ENCODE data around the gene MACROD2.

MACROD2 gene

GRCh38 chr20:15900443-15900842, 1905.1 kb downstream of the MACROD2 start:
- TF ChIP-seq SUZ12 (IDR thresholded peaks at IDR 0.05; ENCODE audit: extremely low read depth, insufficient read depth, insufficient read length) (no peak), YY1 (IDR thresholded peaks at IDR 0.05; ENCODE audit: insufficient read depth, insufficient read length) (no peak), ZNF274 (IDR thresholded peaks at IDR 0.05; ENCODE audit: low read depth, low read length) (no peak)
- Histone ChIP-seq H3K27me3 (ENCODE audit: insufficient read depth, insufficient read length) (no peaks in the 10 kb centered on the region), H3K36me3 (ENCODE audit: insufficient read depth, insufficient read length, low read length) (no peaks in the 10 kb centered on the region), H3K4me1 (ENCODE audit: insufficient read depth, insufficient read length) (no peaks in the 10 kb centered on the region), H3K9me3 (ENCODE audit: insufficient read depth, low read length) (no peaks in the 10 kb centered on the region), H3K9ac (ENCODE audit: insufficient read length, low read depth) (no peak overlapping the region), H3K4me3 (ENCODE audit: insufficient read length, low read depth) (no peak overlapping the region)
- DNase-seq (ENCODE audit: low read depth, low spot score): no peak

- Histone ChIP-seq H3K9me3 (ENCODE audit: insufficient read depth, low read length) (no peaks in the 10 kb centered on the region), H3K27me3 (ENCODE audit: insufficient read depth, insufficient read length) (no peaks in the 10 kb centered on the region), H3K9ac (ENCODE audit: insufficient read length, low read depth) (no peak overlapping the region), H3K4me1 (ENCODE audit: insufficient read depth, insufficient read length) (no peaks in the 10 kb centered on the region), H3K4me3 (ENCODE audit: insufficient read length, low read depth) (no peak overlapping the region), H3K36me3 (ENCODE audit: insufficient read depth, insufficient read length, low read length) (no peaks in the 10 kb centered on the region)
- no peak for TF ChIP-seq SUZ12 (IDR thresholded peaks at IDR 0.05; ENCODE audit: extremely low read depth, insufficient read depth, insufficient read length)
- TF ChIP-seq ZNF274 (IDR thresholded peaks at IDR 0.05; ENCODE audit: low read depth, low read length): no peak
- TF ChIP-seq YY1 (IDR thresholded peaks at IDR 0.05; ENCODE audit: insufficient read depth, insufficient read length): no peak
- peak; percentile 22 for DNase-seq (ENCODE audit: low read depth, low spot score)
Observed at GRCh38 chr20:15902493-15902892, 1907.2 kb downstream of the MACROD2 start.

- DNase-seq (ENCODE audit: low read depth, low spot score): no peak
- H3K4me1 ChIP-seq (ENCODE audit: insufficient read depth, insufficient read length): no peaks in the 10 kb centered on the region
- H3K4me3 ChIP-seq (ENCODE audit: insufficient read length, low read depth): no peak overlapping the region
- no peak overlapping the region for H3K9ac ChIP-seq (ENCODE audit: insufficient read length, low read depth)
- TF ChIP-seq ZNF274 (IDR thresholded peaks at IDR 0.05; ENCODE audit: low read depth, low read length): no peak
- TF ChIP-seq SUZ12 (IDR thresholded peaks at IDR 0.05; ENCODE audit: extremely low read depth, insufficient read depth, insufficient read length): no peak
- no peak for TF ChIP-seq YY1 (IDR thresholded peaks at IDR 0.05; ENCODE audit: insufficient read depth, insufficient read length)
- no peaks in the 10 kb centered on the region for H3K9me3 ChIP-seq (ENCODE audit: insufficient read depth, low read length)
- H3K27me3 ChIP-seq (ENCODE audit: insufficient read depth, insufficient read length): no peaks in the 10 kb centered on the region
- H3K36me3 ChIP-seq (ENCODE audit: insufficient read depth, insufficient read length, low read length): no peaks in the 10 kb centered on the region
Observed at GRCh38 chr20:15905661-15906060, 1910.3 kb downstream of the MACROD2 start.

- H3K4me1 ChIP-seq (ENCODE audit: insufficient read depth, insufficient read length): no peaks in the 10 kb centered on the region
- no peak overlapping the region for H3K4me3 ChIP-seq (ENCODE audit: insufficient read length, low read depth)
- H3K9me3 ChIP-seq (ENCODE audit: insufficient read depth, low read length): no peaks in the 10 kb centered on the region
- DNase-seq (ENCODE audit: low read depth, low spot score): no peak
- H3K36me3 ChIP-seq (ENCODE audit: insufficient read depth, insufficient read length, low read length): no peaks in the 10 kb centered on the region
- TF ChIP-seq SUZ12 (IDR thresholded peaks at IDR 0.05; ENCODE audit: extremely low read depth, insufficient read depth, insufficient read length): no peak
- no peak for TF ChIP-seq ZNF274 (IDR thresholded peaks at IDR 0.05; ENCODE audit: low read depth, low read length)
- no peak for TF ChIP-seq YY1 (IDR thresholded peaks at IDR 0.05; ENCODE audit: insufficient read depth, insufficient read length)
- H3K9ac ChIP-seq (ENCODE audit: insufficient read length, low read depth): no peak overlapping the region
- no peaks in the 10 kb centered on the region for H3K27me3 ChIP-seq (ENCODE audit: insufficient read depth, insufficient read length)
Observed at GRCh38 chr20:15909995-15910394, 1914.7 kb downstream of the MACROD2 start.

GRCh38 chr20:15911581-15911980, 1916.3 kb downstream of the MACROD2 start:
- no peaks in the 10 kb centered on the region for H3K36me3 ChIP-seq (ENCODE audit: insufficient read depth, insufficient read length, low read length)

GRCh38 chr20:15913391-15914025, 1918.2 kb downstream of the MACROD2 start:
- H3K4me3 ChIP-seq (ENCODE audit: insufficient read length, low read depth): no peak overlapping the region
- H3K9me3 ChIP-seq (ENCODE audit: insufficient read depth, low read length): no peaks in the 10 kb centered on the region
- TF ChIP-seq YY1 (IDR thresholded peaks at IDR 0.05; ENCODE audit: insufficient read depth, insufficient read length) (no peak), ZNF274 (IDR thresholded peaks at IDR 0.05; ENCODE audit: low read depth, low read length) (no peak), SUZ12 (IDR thresholded peaks at IDR 0.05; ENCODE audit: extremely low read depth, insufficient read depth, insufficient read length) (no peak)
- H3K4me1 ChIP-seq (ENCODE audit: insufficient read depth, insufficient read length): no peaks in the 10 kb centered on the region
- H3K27me3 ChIP-seq (ENCODE audit: insufficient read depth, insufficient read length): no peaks in the 10 kb centered on the region
- H3K9ac ChIP-seq (ENCODE audit: insufficient read length, low read depth): no peak overlapping the region
- H3K36me3 ChIP-seq (ENCODE audit: insufficient read depth, insufficient read length, low read length): no peaks in the 10 kb centered on the region
- no peak for DNase-seq (ENCODE audit: low read depth, low spot score)

More at GRCh38 chr20:15911581-15911980, 1916.3 kb downstream of the MACROD2 start:
- no peak for DNase-seq (ENCODE audit: low read depth, low spot score)
- H3K9me3 ChIP-seq (ENCODE audit: insufficient read depth, low read length): no peaks in the 10 kb centered on the region
- TF ChIP-seq YY1 (IDR thresholded peaks at IDR 0.05; ENCODE audit: insufficient read depth, insufficient read length): no peak
- TF ChIP-seq SUZ12 (IDR thresholded peaks at IDR 0.05; ENCODE audit: extremely low read depth, insufficient read depth, insufficient read length): no peak
- no peak for TF ChIP-seq ZNF274 (IDR thresholded peaks at IDR 0.05; ENCODE audit: low read depth, low read length)
- H3K4me1 ChIP-seq (ENCODE audit: insufficient read depth, insufficient read length): no peaks in the 10 kb centered on the region
- H3K27me3 ChIP-seq (ENCODE audit: insufficient read depth, insufficient read length): no peaks in the 10 kb centered on the region
- no peak overlapping the region for H3K4me3 ChIP-seq (ENCODE audit: insufficient read length, low read depth)
- H3K9ac ChIP-seq (ENCODE audit: insufficient read length, low read depth): no peak overlapping the region

GRCh38 chr20:15916623-15917022, 1921.3 kb downstream of the MACROD2 start:
- no peaks in the 10 kb centered on the region for H3K9me3 ChIP-seq (ENCODE audit: insufficient read depth, low read length)
- no peak overlapping the region for H3K9ac ChIP-seq (ENCODE audit: insufficient read length, low read depth)
- H3K4me1 ChIP-seq (ENCODE audit: insufficient read depth, insufficient read length): no peaks in the 10 kb centered on the region
- no peaks in the 10 kb centered on the region for H3K36me3 ChIP-seq (ENCODE audit: insufficient read depth, insufficient read length, low read length)
- DNase-seq (ENCODE audit: low read depth, low spot score): no peak
- no peaks in the 10 kb centered on the region for H3K27me3 ChIP-seq (ENCODE audit: insufficient read depth, insufficient read length)
- no peak overlapping the region for H3K4me3 ChIP-seq (ENCODE audit: insufficient read length, low read depth)
- TF ChIP-seq YY1 (IDR thresholded peaks at IDR 0.05; ENCODE audit: insufficient read depth, insufficient read length): no peak
- no peak for TF ChIP-seq SUZ12 (IDR thresholded peaks at IDR 0.05; ENCODE audit: extremely low read depth, insufficient read depth, insufficient read length)
- no peak for TF ChIP-seq ZNF274 (IDR thresholded peaks at IDR 0.05; ENCODE audit: low read depth, low read length)
